HG02623 (cell line): ENCODE measurements around the gene HPSE.

Experiments
- ATAC-seq: cut with Tn5 transposase; IDR thresholded peaks from one replicate; pipeline ENCODE4 v1.9.1; 2021; ENCODE audit warnings: moderate library complexity; ENCODE audit not compliant: unreplicated experiment

HPSE gene

DNA sequence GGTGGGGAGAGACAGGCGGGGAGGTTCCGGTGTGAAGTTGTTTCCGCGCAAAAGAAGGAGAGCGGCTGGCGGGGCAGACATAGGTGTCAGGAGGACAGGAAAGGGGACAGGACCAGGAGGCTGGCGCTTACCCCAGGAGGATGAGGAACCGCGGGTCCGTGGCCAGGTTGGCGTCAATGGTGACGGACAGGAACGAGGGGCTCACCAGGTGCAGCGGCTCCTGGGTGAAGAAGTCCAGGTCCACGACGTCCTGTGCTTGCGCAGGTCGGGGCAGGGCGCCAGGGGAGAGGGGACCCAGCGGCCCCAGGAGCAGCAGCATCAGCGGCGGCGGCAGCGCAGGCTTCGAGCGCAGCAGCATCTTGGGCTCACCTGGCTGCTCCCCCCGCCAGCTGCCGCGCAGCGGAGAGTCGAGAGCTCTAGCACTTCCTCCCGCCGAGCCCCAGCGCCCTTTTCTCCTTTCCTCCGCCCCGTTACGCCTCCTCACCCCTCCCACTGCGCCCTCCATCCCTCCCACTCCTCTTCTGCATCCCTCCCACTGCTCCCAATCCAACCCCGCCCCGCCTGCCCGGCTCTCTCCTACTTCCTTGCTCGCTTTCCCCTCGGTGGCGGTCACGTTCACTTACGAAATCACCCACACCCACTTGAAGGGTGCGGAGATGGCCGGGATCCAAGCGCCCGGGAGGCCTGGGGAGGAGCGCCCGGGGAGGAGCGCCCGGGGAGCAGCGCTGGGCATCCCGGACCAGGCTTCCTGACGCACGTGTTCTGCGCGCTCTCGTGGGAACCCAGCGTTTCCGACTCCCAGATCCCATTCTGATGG is at the start of gene HPSE:
Gene HPSE (minus strand): TSS at position 424 of the 817 bp plus-strand sequence. CDS start 66 bp downstream, at position 358.
- ATAC-seq: peak; percentile 82

GRCh38 chr4:83382850-83383249 is 48.2 kb upstream of the HPSE start:
- no peak for ATAC-seq

DNA sequence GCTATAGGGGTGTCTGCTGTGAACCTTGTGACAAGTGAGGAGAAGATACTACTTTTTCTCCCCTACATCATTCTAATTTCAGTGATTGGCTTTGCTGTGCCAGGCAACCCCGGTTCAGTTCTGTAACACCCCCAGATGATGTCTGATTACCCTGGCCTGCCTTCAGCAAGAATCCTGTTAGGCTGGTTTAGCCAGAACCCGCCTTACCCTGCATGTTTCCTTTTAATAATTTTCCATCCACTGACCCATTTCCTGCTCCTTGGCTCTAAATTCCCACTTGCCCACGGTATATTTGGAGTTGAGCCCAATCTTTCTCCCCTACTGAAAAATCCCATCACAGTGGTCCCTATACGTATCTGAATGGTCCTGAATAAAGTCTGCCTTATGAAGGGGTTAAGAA is 46.5 kb upstream of the HPSE start:
- no peak for ATAC-seq

DNA sequence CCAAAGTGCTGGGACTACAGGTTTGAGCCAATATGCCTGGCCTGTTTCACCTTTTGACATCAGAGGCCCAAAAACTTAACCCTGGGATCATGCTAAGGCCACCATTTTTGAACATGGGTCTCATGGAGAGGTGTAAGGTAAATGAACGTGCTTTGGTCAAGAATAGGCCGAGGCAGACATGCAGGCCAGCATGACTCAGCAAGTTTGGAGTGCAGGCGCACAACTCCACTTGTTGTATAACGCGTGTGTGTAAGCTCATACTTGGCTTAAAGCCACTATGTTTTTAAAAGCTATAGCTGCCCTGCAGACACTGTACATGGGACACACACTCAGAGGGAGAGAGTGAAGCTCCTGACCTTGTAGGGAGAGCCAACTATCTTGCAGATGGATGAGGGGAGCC is 43.8 kb upstream of the HPSE start:
- ATAC-seq: no peak

DNA sequence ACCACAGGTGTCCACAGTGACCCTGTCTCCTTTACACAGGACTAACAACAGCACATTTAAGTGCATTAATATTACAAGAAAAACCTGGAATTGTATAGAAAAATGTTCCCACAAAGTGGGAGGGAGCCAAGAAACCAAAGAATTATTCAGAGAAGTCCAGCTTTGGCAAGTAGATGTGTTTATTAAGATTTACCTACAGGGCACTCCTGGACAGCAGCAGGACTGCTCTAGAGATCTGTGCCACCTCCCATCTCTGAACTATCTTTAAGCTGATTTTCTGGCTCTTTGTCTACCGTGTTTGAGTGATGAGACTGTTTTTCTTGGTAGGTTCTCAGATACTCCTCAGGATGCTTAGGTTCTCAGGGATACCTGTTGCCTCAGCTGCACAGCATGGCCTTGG is 38.3 kb upstream of the HPSE start:
- ATAC-seq: no peak

- no peak for ATAC-seq
Observed at GRCh38 chr4:83371936-83372335, 37.3 kb upstream of the HPSE start.

- no peak for ATAC-seq
Observed at GRCh38 chr4:83371235-83371634, 36.6 kb upstream of the HPSE start.

DNA sequence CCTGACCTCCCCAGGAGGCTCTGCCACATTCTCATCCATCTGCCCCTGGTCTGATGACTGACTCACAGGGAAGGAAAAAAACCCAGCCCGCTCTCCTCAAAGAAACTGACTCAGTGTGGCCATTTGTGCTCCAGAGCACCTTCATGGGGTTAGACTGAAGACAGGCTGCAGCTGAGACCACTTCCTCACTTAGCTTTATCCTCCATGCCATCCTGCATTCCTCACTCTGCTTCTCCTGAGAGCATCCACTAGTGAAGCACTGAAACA is 35.9 kb upstream of the HPSE start:
- ATAC-seq: no peak

- ATAC-seq: no peak
Observed at GRCh38 chr4:83369831-83370639, 35.4 kb upstream of the HPSE start.

- no peak for ATAC-seq
Observed at GRCh38 chr4:83364312-83364711, 29.7 kb upstream of the HPSE start.

DNA sequence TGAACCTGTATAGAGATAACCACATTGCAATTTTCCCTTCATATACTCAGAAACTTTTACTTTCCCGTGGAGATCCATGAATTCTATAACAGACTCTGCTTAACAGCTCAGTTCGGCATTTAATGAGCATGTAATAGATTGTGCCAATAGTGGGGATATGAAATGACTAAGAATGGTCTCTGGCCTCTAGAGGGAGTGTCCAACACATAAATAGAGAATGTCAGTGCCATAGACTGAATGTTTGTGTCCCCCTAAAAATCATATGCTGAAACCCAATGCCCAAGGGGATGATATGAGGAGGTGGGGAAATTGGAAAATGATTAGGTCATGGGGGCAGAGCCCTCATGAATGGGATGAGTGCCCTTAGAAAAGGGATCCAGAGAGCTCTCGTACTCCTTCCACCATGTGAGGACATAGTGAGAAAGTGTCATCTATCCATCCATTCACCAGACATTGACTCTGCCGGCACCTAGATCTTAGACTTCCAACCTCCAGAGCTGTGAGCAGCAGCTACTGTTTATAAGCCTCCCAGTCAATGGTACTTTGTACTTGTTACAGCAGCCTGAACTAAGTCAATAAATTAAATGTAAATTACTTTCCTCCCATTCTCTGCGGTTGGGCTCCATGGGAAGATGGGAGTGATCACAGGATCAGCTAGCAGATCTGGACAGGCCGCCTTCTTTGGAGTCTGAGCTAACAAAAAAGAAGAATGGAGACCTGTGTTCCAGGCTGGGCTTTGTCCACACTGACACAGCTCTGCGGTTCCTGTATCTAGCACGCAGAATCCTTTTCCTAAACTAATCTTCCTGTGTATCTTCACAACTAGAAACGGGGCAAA is 28.1 kb upstream of the HPSE start:
- ATAC-seq: no peak

DNA sequence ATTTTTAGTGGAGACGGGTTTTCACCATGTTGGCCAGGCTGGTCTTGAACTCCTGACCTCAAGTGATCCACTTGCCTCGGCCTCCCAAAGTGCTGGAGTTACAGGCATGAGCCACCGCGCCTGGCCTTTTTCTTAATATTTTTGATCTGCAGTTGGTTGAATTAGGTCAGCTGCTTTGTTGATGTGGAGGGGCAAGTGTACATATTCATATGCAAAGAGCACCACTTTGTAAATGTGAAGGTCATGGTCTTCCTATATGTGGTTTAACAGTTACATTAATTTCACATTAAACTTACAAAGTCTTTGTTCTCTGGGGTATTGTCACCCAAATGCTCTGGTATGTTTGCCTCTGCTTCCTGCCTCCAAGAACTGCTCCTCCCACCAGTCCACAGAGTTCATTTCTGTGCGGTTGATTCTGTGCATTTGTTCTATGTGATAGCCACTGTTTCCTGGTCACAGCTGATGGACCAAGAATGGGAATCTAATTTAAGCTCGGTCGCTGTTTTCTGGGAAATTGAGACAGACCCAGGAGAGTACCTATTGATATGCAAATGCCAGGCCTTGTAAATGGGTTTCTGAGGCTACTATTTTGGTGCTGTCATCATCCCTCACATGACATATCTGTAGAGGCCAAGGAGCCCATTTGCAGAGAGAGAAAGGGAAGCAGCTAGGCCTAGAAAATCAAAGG is 26.9 kb upstream of the HPSE start:
- no peak for ATAC-seq

- no peak for ATAC-seq
Observed at GRCh38 chr4:83360018-83360417, 25.4 kb upstream of the HPSE start.

GRCh38 chr4:83358410-83358809 is 23.8 kb upstream of the HPSE start:
- no peak for ATAC-seq

GRCh38 chr4:83356899-83357661 is 22.4 kb upstream of the HPSE start:
- peak; percentile 64 for ATAC-seq

GRCh38 chr4:83353516-83353915 is 18.9 kb upstream of the HPSE start:
- no peak for ATAC-seq

- ATAC-seq: no peak
Observed at GRCh38 chr4:83348074-83348473, 13.4 kb upstream of the HPSE start.

DNA sequence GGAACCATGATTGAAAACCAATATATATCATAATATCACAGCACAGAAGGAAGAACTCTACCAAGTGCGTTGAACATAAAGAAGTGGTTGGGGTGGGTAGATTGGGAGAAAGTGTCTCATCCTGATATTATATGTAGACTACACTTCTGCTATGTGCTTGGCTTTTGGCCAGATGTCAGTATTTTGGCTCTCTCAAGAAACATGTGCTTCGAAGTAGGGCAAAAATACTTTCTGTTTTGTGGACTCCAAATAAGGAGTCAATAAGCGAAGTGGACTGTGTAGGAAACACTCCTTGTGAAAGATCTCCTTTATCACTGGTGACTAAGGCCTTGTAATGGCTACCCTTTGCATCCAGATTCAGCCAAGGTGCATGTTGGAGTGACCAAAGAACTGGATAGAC is 7.8 kb upstream of the HPSE start:
- ATAC-seq: no peak

- ATAC-seq: peak; percentile 71
Observed at GRCh38 chr4:83340692-83341343, 6.2 kb upstream of the HPSE start.

GRCh38 chr4:83339573-83339972 is 4.9 kb upstream of the HPSE start:
- no peak for ATAC-seq
